A549 (cell line): ENCODE data around the gene GCK. TPM values are rescaled to one million over a fixed set of nuclear protein-coding genes. Genes with fewer than 3 reads are reported as not detected.

Source experiments
- ATAC-seq, 2 experiments: fragments of 200-7000 bp in 1 of 2; fragments of >200 bp in 1 of 2; cut with Nextera tagmentation in 1 of 2; cut with Tn5 transposase in 1 of 2; 3 replicates each; pipeline versions ENCODE4 v1.8.0 to v1.9.1; 2018 to 2020; ENCODE audit warnings: mild to moderate bottlenecking in 1 of 2, moderate library complexity in 1 of 2
- CTCF ChIA-PET: fragments of 300-600 bp; sonication (Branson Sonifier 250); formaldehyde crosslinking; extraction: SDS; loops from one replicate; lab custom pipeline; 2021; ENCODE audit warnings: antibody characterized with exemption, inconsistent platforms; lab: Yijun Ruan, JAX
- POLR2A ChIA-PET: fragments of 350-600 bp; formaldehyde crosslinking; extraction: SDS; loops from one replicate; lab custom pipeline; 2021; ENCODE audit warnings: antibody characterized with exemption, inconsistent platforms; lab: Yijun Ruan, JAX
- DNase-seq, 2 experiments: peaks; one replicate each; pipeline versions ENCODE4 v3.0.0 to v3.0.0-alpha.2; 2011 to 2016; ENCODE audit warnings: low read depth in 1 of 2, low spot score in 1 of 2
- FAIRE-seq: peaks from 2 replicates; lab custom pipeline; 2011; peaks lifted over from hg19 to GRCh38; lab: Jason Lieb, UNC
- H3K27ac ChIP-seq, 2 experiments: fragments of >200 bp; sonication (Bioruptor Twin); formaldehyde crosslinking; 3 replicates each; pipeline ENCODE4 v1.5.1; 2016 to 2017
- H3K4me1 ChIP-seq: fragments of >200 bp; sonication (Bioruptor Twin); formaldehyde crosslinking; 3 replicates; pipeline ENCODE4 v1.6.1; 2016
- H3K4me2 ChIP-seq: fragments of >200 bp; sonication (Bioruptor Twin); formaldehyde crosslinking; 3 replicates; pipeline ENCODE4 v1.6.1; 2016
- H3K4me3 ChIP-seq: fragments of >200 bp; sonication (Bioruptor Twin); formaldehyde crosslinking; 3 replicates; pipeline ENCODE4 v1.5.1; 2016
- H3K9me3 ChIP-seq: fragments of >200 bp; sonication (Bioruptor Twin); formaldehyde crosslinking; 3 replicates; pipeline ENCODE4 v1.6.1; 2016
- ATOH8 ChIP-seq: fragments of 250-450 bp; sonication (Bioruptor Pico); IDR thresholded peaks from 2 replicates; pipeline ENCODE4 v1.5.0; 2020; ENCODE audit warnings: low read depth, mild to moderate bottlenecking, moderate library complexity
- E2F6 ChIP-seq: IDR thresholded peaks from 2 replicates; pipeline ENCODE4 v1.6.1; 2012; ENCODE audit warnings: low read depth, borderline replicate concordance
- EHMT2 ChIP-seq: fragments of 200-600 bp; sonication (generic); IDR thresholded peaks from 2 replicates; pipeline ENCODE4 v1.6.1; 2016; ENCODE audit warnings: antibody characterized with exemption, low read depth, mild to moderate bottlenecking, moderate library complexity
- EP300 ChIP-seq, 2 experiments: fragments of >200 bp; sonication (Bioruptor Twin); formaldehyde crosslinking; IDR thresholded peaks; 2 replicates in 1 of 2; 3 replicates in 1 of 2; pipeline ENCODE4 v1.6.1; 2016 to 2017
- FOSB ChIP-seq: fragments of 250-450 bp; sonication (Bioruptor Pico); IDR thresholded peaks from 2 replicates; pipeline ENCODE4 v1.5.0; 2020; ENCODE audit warnings: mild to moderate bottlenecking, moderate library complexity
- FOSL2 ChIP-seq, 2 experiments: fragments of 450-650 bp in 1 of 2; fragments of >200 bp in 1 of 2; sonication (Bioruptor Twin) in 1 of 2; formaldehyde crosslinking; IDR thresholded peaks; 2 replicates each; pipeline versions ENCODE4 v1.5.0 to v1.6.1; 2016 to 2020; ENCODE audit warnings: mild to moderate bottlenecking in 1 of 2, moderate library complexity in 1 of 2
- HEYL ChIP-seq: fragments of 250-450 bp; sonication (Bioruptor Pico); IDR thresholded peaks from 2 replicates; pipeline ENCODE4 v1.8.0; 2021; ENCODE audit warnings: mild to moderate bottlenecking, moderate library complexity
- HOXB5 ChIP-seq: fragments of 250-450 bp; sonication (Bioruptor Pico); IDR thresholded peaks from 2 replicates; pipeline ENCODE4 v1.5.0; 2020; ENCODE audit warnings: mild to moderate bottlenecking, moderate library complexity
- JUNB ChIP-seq: fragments of >200 bp; sonication (Bioruptor Twin); formaldehyde crosslinking; IDR thresholded peaks from 2 replicates; pipeline ENCODE4 v1.6.1; 2016
- KDM1A ChIP-seq: fragments of 200-600 bp; sonication (generic); IDR thresholded peaks from 2 replicates; pipeline ENCODE4 v1.6.1; 2016; ENCODE audit warnings: low read depth, mild to moderate bottlenecking
- KDM5A ChIP-seq: fragments of 200-600 bp; sonication (generic); IDR thresholded peaks from 2 replicates; pipeline ENCODE4 v1.6.1; 2016; ENCODE audit warnings: antibody characterized with exemption, mild to moderate bottlenecking
- MAFK ChIP-seq: fragments of 450-650 bp; IDR thresholded peaks from 2 replicates; pipeline ENCODE4 v1.6.1; 2014; ENCODE audit not compliant: partially characterized antibody
- NFE2L2 ChIP-seq: fragments of 150-350 bp; conservative IDR thresholded peaks from 2 replicates; pipeline ENCODE4 v1.6.1; 2014; ENCODE audit warnings: low read length
- NPAS2 ChIP-seq: fragments of 250-450 bp; sonication (Bioruptor Pico); IDR thresholded peaks from 2 replicates; pipeline ENCODE4 v1.8.0; 2022; ENCODE audit warnings: mild to moderate bottlenecking, moderate library complexity, borderline replicate concordance
- PHF8 ChIP-seq: fragments of 200-600 bp; sonication (generic); IDR thresholded peaks from 2 replicates; pipeline ENCODE4 v1.6.1; 2016; ENCODE audit warnings: low read depth, mild to moderate bottlenecking, antibody characterized with exemption, moderate library complexity, borderline replicate concordance
- POLR2A ChIP-seq: IDR thresholded peaks from 2 replicates; pipeline ENCODE4 v1.6.1; 2012; ENCODE audit warnings: mild to moderate bottlenecking, low read length
- POLR2AphosphoS2 ChIP-seq: conservative IDR thresholded peaks from 2 replicates; pipeline ENCODE4 v1.6.1; 2012; ENCODE audit warnings: low read length, improper control_type of control experiment, inconsistent platforms
- RAD21 ChIP-seq, 2 experiments: fragments of >200 bp in 1 of 2; sonication (Bioruptor Twin) in 1 of 2; formaldehyde crosslinking in 1 of 2; IDR thresholded peaks in 1 of 2; conservative IDR thresholded peaks in 1 of 2; 2 replicates in 1 of 2; 3 replicates in 1 of 2; pipeline ENCODE4 v1.6.1; 2012 to 2018; ENCODE audit warnings: inconsistent platforms in 1 of 2
- RFX5 ChIP-seq: fragments of 450-650 bp; IDR thresholded peaks from 2 replicates; pipeline ENCODE4 v1.7.1; 2014; ENCODE audit warnings: antibody characterized with exemption, mild to moderate bottlenecking, moderate library complexity
- RNF2 ChIP-seq: fragments of 200-600 bp; sonication (generic); IDR thresholded peaks from 2 replicates; pipeline ENCODE4 v1.6.1; 2016; ENCODE audit warnings: low read depth, mild to moderate bottlenecking, antibody characterized with exemption, moderate library complexity, borderline replicate concordance
- SMC3 ChIP-seq: fragments of >200 bp; sonication (Bioruptor Twin); formaldehyde crosslinking; IDR thresholded peaks from 3 replicates; pipeline ENCODE4 v1.6.1; 2018; ENCODE audit warnings: inconsistent platforms
- TFCP2L1 ChIP-seq: fragments of 250-450 bp; sonication (Bioruptor Pico); IDR thresholded peaks from 2 replicates; pipeline ENCODE4 v1.5.0; 2021; ENCODE audit warnings: mild to moderate bottlenecking
- ZC3H11A ChIP-seq: fragments of 450-650 bp; IDR thresholded peaks from 2 replicates; pipeline ENCODE4 v1.6.1; 2014; ENCODE audit warnings: antibody characterized with exemption, mild to moderate bottlenecking
- ZFP36 ChIP-seq: fragments of 450-650 bp; IDR thresholded peaks from 2 replicates; pipeline ENCODE4 v1.6.1; 2014; ENCODE audit warnings: borderline replicate concordance; ENCODE audit not compliant: partially characterized antibody
- WGBS: methylation state at CpG from one replicate; pipeline ENCODE4 v1.1.6; 2017; ENCODE audit errors: missing lambda C conversion rate; 5-methylcytosine and 5-hydroxymethylcytosine counted together
- polyA plus RNA-seq, 4 experiments: library from polyadenylated mRNA; depleted of rRNA in 3 of 4; stranded (reverse); fragments of >200 nt; fragmentation: RNase III in 1 of 4; extraction: RNeasy Plus Mini Kit Qiagen cat#74134 plus additional on column Dnase treatment in 1 of 4; gene quantifications; 2 replicates in 3 of 4; 3 replicates in 1 of 4; pipeline ENCODE4 v1.2.3, GENCODE V29; 2011 to 2017

GCK gene
- polyA plus RNA-seq, 2 of the 4 experiments (the other 2 are of a cell fraction), result 0.12 TPM; not detected in 1

DNA sequence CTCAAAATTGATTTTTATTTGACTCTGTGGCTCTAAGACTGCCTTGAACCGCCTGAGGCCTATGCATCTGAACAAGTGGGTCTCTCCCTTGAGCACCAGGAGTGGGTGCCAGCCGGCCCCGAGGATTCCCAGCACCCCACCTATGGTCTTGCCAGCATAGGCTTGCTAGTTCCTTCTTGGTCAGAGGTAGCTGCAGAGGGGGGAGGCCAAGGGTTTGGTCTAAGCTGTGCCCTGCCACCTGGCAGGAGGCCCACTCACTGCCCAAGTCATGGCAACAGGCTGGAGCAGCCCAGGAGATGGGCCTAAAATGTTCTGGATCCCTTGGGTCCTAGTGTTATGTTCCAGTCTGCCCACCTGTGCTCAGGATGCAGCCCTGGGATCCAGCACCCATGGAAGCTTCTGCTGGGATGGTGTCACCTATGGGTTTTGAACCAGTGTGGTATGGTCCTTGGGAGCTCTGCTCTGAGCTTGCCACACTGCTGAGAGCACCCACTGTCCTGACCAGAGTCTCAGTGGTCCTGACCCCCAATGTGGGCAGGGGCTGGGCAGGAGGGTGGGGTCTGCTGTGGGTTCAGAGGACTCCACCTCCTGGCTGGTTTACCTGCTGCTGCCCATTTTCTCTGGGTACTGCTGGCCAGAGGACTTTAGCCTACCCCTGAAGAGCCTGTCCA, 24.1 kb upstream of the GCK start (continued):
- TF ChIP-seq RFX5 (no peak), NPAS2 (no peak), ATOH8 (CRISPR knock-in tag) (no peak), KDM1A (no peak), ZFP36 (no peak), FOSB (CRISPR knock-in tag) (no peak), POLR2AphosphoS2 (no peak), RNF2 (no peak), RAD21 (conservative IDR thresholded peaks at IDR 0.05 in 1 of 2, IDR thresholded peaks at IDR 0.05 in 1 of 2) (no peak)

DNA sequence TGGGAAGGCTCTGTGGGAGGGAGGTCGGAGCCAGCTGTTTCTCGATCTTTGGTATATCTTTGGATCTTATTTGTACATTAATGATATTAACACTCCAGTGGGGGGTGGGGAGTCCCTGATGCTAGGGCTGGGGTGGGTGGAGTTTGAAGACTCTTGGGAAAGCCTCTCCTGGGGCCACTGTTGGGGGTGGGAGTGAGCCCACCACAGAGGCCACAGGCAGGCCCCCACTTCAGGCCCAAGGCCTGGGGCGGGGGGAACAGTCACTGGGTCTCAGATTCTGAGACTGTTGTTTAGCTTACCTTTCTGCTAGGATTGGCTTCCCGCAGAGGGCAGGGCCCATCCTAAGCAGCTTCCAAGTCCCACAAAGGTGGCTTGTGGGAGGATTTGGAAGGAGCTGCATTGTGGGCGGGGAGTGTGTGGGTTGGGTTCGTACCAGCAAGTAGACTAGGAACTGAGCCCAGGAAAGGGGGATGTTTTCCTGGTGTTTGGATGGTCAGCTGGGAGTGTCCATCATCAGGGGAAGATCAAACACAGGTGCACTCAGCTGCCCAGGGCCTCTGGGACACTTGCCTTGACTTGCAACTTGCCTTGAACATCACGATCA, 23.4 kb upstream of the GCK start:
- POLR2A ChIA-PET, result interaction anchor here (0.6 kb wide), 1 partner anchor 247 kb away, joined by 4 read pairs; no protein-coding TSS in a partner anchor
- H3K27ac ChIP-seq, result no peak overlapping the region
- no peaks in the 10 kb centered on the region for H3K9me3 ChIP-seq
- no peak for TF ChIP-seq EHMT2
- no peak for TF ChIP-seq ATOH8 (CRISPR knock-in tag)
- TF ChIP-seq HOXB5, result no peak
- TF ChIP-seq TFCP2L1 (CRISPR knock-in tag), result no peak
- TF ChIP-seq JUNB, result no peak
- no peak for TF ChIP-seq FOSL2 (IDR thresholded peaks at IDR 0.05)
- no peak for TF ChIP-seq FOSL2 (CRISPR knock-in tag; IDR thresholded peaks at IDR 0.05)
- TF ChIP-seq ZC3H11A, result no peak
- TF ChIP-seq POLR2A, result no peak
- no peak for TF ChIP-seq PHF8
- TF ChIP-seq SMC3, result no peak
- TF ChIP-seq NFE2L2, result no peak
- no peak for TF ChIP-seq RAD21 (conservative IDR thresholded peaks at IDR 0.05 in 1 of 2, IDR thresholded peaks at IDR 0.05 in 1 of 2)
- no peak for TF ChIP-seq EP300 (IDR thresholded peaks at IDR 0.05)
- no peak for TF ChIP-seq NPAS2
- TF ChIP-seq E2F6, result no peak
- no peak for TF ChIP-seq MAFK
- no peak for TF ChIP-seq HEYL (CRISPR knock-in tag)
- no peak for TF ChIP-seq ZFP36
- TF ChIP-seq KDM5A, result no peak
- H3K4me2 ChIP-seq, result no peak overlapping the region
- FAIRE-seq, result no peak
- no peak for ATAC-seq
- H3K4me3 ChIP-seq, result no peak overlapping the region
- H3K4me1 ChIP-seq, result no peaks in the 10 kb centered on the region
- DNase-seq, result no peak
- WGBS, result 94% methylated on average over 7 of the region's 7 CpGs
- CTCF ChIA-PET, result interaction anchor here (0.6 kb wide), 1 partner anchor 67 kb away, joined by 3 read pairs; no protein-coding TSS in a partner anchor
